ENCODE measurements around the gene INHBC.

GRCh38 chr12:57415088-57415487 lies 19.5 kb upstream of the INHBC start:
- TF ChIP-seq CTCF (IDR thresholded peaks at IDR 0.05), result no peak
- TF ChIP-seq POLR2A (IDR thresholded peaks at IDR 0.05), result no peak
